ENCODE measurements around the gene CABYR.

The CABYR gene

GRCh38 chr18:24195296-24196053 is 56.6 kb downstream of the CABYR start:
- no peak for DNase-seq

- DNase-seq = no peak
Observed at GRCh38 chr18:24196764-24197163, 57.9 kb downstream of the CABYR start.

GRCh38 chr18:24197412-24197811 is 58.5 kb downstream of the CABYR start:
- no peak for DNase-seq

GRCh38 chr18:24198461-24198860 is 59.6 kb downstream of the CABYR start:
- no peak for DNase-seq

- DNase-seq = no peak
Observed at GRCh38 chr18:24199372-24199962, 60.6 kb downstream of the CABYR start.

- no peak for DNase-seq
Observed at GRCh38 chr18:24200494-24201290, 61.8 kb downstream of the CABYR start.

- no peak for DNase-seq
Observed at GRCh38 chr18:24201699-24202687, 63.1 kb downstream of the CABYR start.

GRCh38 chr18:24204904-24205303 is 66.0 kb downstream of the CABYR start:
- no peak for DNase-seq

GRCh38 chr18:24208270-24209035 is 69.6 kb downstream of the CABYR start:
- DNase-seq = no peak

- no peak for DNase-seq
Observed at GRCh38 chr18:24209558-24209957, 70.7 kb downstream of the CABYR start.

Data from activated CD8-positive, alpha-beta memory T cell treated with anti-CD3 and anti-CD28 coated beads for 24 hours (primary cell).